NCI-H146 treated with DMSO at 0.1 percent for 48 hours (cell line): ENCODE results near the gene ZFYVE28.
"Not testable (repeated sequence)": the region's sequence is repeated elsewhere in the genome, so short reads cannot be mapped to it uniquely, and the experiment has no call there.

Source experiments
- DNase-seq: peaks from one replicate; lab custom pipeline; 2025; ENCODE audit not compliant: unreplicated experiment; lab: John Stamatoyannopoulos, UW

Gene ZFYVE28

DNA sequence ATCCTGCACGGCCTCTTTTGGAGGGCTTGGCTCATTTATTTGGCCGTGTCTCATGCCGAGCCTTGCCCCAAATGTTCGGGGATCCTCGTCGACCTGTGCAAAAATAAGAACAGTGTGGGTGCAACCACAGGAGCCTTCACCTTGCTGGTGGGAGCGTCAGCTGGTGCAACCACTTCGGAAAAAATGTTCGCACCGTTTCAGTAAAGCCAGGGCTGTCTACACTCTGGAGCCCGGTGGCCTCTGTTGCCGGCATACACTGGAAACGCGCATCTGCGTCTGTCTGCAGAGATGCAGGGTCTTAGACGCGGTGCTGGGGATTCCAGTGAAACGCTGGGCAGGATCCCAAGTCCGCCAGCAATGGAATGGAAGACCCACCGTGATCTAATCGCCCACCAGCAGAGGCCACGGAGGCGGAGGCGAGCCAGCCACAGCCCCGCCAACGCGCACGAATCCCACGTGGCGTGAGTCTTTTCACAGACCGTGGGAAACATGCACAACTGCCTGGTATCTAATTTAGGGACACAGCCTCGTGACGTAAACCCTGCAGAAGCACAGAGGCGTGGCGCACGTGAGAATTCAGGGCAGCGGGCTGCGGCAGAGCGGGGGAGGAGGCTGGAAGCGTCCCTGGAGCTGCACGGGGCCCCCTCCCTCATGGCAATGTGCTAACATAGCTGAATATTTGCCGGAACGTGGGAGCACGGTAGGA, 142.7 kb downstream of the ZFYVE28 start:
- DNase-seq, result no peak

DNA sequence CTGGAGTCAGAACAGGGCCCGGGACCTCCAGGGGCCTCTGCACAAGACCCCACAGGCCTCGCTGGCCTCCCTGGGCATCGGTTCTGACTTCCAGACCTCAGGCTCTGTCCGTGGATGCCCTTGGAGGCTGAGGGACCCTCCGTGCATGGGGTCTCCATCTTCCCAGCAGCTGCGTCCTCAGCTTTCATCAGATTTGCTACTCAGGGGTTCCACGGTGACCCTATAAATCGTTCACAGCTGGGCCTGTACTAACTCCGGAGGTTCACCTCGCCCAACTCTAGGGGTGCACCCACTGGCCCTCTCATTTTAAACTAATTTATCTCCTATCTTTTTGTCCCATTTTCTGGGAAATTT, 143.4 kb downstream of the ZFYVE28 start:
- DNase-seq, result not testable (repeated sequence)

DNA sequence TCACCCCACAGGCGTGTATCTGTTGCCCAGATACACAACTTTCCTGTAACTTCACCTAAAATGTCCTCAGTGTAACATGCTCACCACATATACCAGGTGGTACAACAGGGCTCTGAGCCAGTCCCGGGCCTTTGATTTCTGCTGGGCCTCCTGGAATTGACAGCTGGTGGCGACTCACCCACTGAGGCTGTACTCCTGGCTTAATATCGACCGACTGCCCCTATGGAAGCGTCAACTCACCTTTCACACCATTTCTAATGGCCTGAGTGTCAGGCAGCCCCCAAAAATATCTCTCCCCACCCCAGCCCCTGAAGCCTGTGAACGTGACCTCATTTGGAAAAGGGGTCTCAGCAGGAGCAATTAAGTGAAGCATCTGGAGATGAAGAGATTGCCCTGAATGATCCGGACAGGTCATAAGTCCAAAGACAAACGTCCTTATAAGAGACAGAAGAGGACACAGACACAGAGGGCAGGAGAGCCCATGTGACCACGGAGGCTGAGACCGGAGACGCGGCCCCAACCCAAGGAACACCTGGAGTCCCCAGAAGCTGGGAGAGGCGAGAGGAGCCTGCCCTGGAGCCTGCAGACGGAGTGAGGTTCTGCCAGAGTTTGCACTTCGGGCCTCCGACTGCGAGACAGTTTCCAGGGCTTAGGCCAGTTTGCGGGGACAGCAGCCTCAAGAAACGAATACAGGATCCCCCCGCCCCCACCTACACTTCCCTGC, 144.0 kb downstream of the ZFYVE28 start:
- no peak for DNase-seq

GRCh38 chr4:2273657-2274319, 144.7 kb downstream of the ZFYVE28 start:
- DNase-seq, result no peak

DNA sequence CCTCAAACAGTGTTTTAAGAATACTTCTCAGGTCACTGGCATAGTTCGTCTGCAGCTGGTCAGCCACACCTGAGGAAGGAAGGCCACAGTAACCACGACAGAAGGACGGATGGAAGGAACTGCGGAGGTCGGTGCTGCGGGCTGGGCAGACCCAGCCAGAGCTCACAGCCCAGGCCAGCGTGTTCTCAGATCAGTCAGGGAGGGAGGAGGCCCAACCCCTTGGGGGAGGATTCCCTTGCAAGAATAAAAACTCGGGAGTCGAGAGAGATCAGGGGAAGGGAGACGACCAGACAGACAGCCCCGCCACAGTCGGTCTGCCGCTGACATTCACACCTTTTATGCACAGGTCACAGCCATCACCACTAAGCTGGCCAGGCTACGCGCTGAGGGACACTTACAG, 145.2 kb downstream of the ZFYVE28 start:
- no peak for DNase-seq

DNA sequence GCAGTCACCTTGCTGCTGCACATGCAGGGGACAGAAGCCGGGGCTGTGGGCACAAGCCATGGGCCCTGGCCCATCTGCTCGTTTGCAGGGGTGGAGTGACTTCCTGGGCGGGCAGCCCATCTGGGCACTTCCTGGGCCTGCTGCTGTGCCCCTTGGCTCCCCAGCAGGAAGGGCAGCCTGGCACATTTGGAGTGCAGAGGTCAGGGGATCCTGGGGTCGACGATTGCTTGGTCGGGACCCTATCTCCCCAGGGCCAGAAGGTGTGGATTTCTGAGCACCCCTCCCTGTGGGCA, 145.7 kb downstream of the ZFYVE28 start:
- DNase-seq, result no peak

DNA sequence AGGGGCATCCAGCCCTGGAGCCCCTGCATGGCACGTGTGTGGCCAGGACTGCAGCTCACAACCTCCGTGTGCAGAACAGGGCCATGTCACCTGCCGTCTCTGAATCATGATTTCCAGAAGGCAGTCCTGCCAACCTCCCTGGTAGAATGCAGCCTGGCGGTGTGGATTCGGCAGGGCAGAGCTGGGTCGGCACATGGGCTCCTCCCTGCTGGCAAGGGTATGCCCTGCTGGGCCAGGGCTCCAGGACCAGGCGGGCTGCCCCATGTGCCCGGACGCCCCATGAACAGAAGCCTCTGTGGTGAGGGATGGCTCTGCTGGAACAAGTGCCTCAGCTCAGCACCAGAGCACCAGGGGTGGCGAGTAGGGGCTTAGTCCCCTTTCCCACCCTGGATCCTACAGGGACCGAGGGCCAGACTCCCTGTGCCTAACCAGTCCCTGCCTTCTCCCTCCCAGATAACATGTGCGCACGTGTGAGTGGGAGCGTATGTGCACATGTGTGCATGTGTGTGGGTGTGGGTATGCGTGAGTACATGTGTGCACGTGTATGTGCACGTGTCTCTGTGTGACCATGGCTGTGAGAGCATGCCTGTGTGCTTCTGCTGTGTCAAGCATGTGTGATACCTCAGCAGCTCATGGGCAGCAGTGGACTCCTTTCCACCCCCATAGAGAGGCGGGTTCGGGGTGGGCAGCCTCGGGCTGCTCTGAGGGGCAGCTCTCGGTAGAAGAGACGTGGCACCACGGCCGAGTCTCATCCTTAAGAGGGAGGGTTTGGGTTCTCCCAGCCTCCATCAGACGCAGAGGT, 146.2 kb downstream of the ZFYVE28 start:
- no peak for DNase-seq

- no peak for DNase-seq
Observed at GRCh38 chr4:2271279-2272025, 147.0 kb downstream of the ZFYVE28 start.

DNA sequence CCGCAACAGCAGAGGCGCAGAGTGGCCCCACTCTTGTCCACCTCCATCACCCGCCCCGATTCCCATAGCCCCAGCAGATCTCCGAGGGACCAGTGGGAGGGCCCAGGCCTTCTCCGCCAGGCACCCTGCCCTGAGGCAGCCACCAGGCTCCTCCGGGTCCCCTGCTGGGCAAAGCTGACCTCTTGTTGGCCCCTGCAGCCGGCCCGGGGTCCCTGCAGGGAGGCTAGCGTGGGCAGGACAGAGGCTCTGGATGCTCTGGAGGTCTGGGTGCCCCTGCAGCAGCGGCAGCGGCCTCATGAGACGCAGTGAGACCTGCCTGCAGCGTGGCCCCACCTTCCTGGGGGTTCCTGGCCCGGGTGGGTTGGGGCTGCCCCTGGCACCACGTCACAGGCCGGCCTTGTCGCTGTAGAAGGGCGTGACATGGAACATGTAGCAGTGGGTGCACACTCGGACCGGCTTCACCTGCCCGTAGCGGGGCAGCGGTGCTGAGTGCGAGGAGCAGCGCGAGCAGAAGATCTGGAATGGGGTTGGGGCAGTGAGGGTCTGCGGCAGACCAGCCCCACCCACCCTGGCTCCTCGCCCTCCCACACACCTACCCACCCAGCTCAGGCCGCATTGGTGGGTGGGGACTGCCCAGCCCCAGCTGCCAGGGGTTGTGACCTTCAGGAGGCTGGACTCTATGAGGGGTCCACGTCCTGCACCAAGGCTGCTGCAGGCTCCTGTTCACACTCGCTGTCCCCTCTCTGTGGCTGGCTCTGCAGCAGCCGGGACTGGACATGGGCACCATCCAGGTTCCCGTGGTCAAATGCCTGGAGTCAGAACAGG, 147.9 kb downstream of the ZFYVE28 start:
- no peak for DNase-seq

DNA sequence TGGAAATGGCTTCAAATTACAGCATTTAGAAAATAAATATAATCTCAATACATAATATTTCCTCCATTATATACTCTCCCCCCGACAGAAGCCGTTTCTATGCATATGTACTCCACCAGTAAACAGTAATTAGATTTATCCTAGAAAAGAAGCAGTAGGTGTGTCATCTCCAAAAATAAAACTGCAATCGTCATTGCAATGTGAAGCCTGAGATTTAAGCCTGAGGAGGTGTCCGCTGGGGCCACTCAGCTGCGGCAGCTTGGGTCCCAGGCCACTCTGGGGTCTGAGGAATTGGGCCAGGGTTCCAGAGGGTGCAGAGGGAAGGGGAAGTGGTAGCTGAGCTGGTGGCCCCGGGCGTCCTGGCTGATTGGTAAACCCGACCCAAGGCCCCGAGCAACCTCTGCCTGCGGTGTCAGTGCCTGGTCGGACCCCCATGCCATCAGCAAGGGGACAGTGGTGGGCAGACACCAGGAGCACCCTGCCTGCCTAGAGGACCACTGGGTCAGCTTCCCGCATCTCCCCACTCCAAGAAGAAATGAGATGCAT, 148.8 kb downstream of the ZFYVE28 start:
- no peak for DNase-seq

DNA sequence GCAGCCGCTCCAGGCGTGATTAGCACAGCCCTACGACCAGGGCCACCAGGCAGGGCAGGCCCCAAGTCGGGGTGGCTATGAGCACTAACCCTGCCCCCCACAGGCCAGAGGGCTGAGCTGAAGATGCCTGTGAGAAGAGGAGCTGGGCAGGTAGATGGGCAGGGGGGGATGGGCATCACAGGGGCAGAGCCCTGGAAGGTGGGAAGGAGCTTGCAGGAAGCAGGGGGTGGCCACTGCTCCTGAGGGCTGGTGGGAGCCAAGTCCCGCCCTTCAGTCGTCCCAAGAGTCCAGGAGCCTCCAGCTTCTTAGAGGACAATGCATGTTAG, 149.3 kb downstream of the ZFYVE28 start:
- DNase-seq, result no peak

- DNase-seq, result no peak
Observed at GRCh38 chr4:2268357-2269205, 149.9 kb downstream of the ZFYVE28 start.

- no peak for DNase-seq
Observed at GRCh38 chr4:2267841-2268240, 150.6 kb downstream of the ZFYVE28 start.

GRCh38 chr4:2267320-2267811, 151.1 kb downstream of the ZFYVE28 start:
- DNase-seq, result no peak

GRCh38 chr4:2266821-2267220, 151.6 kb downstream of the ZFYVE28 start:
- DNase-seq, result no peak

DNA sequence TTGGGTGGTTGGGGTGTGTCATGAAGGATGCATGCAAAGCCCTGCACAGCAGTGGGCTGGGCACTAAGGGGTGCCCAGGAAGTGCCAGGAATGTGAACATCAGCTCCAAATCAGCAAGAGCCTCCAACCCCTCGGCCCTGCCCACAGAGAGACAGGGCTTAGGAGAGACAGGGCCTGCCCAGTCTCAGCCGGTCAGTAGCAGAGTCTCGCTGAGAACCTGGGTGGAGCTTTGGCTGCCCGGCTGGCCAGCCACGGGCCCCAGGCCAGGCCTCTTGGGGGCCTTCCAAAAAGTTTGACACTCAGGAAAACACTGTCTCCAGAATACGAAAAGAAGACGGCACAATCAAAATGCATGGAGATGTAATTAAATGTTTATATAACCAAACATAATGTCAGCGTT, 152.3 kb downstream of the ZFYVE28 start:
- no peak for DNase-seq

DNA sequence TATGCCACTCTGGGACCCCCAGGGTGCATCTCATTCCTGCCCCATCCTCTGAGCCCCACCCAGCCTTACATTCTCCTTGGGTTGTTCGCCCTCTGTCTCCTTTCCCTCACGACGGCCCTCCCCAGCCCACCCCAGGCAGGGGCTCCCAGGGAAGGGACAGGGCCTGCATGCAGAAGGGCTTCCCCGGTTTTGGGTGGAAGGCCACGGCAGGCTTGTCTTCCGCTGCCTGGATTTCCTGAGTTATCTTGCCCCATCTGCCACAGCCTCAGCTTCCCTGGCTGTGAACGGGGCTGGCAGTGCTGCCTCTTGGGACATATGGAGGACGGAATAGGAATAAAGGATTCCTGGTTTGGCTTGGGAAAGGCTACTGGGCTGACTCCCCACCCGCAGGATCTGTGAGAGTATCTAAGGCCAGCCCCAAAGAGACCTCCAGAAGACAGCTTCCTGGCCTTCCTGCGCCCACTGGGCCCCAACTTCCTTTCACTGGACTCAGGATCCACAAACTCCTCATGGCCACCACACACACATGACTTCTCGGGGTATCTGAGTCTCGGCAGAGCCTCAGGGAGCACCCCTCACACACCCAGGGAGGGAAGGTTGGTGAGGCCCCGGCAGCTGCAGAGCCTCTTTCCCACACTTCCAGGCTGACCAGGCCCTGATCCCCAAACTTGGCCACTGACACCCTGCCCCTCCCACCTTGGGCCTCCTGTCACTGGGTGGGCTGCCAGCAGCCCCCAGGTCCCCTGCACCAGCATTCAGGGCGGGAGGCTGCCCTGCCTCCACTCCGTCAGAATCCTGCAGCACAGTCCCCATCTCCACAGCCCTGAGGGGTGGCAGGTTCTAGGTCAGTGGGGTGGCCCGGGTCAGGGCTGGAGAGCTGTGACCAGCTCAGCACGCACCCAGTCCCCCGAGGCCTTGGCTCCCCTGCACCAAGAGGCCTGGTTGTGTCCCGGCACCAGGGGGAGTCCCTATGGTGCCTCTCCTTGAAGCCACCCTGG, 153.0 kb downstream of the ZFYVE28 start:
- no peak for DNase-seq
